HL-60 (cell line): ENCODE data around the gene NUP210.

Source experiments
- DNase-seq, 2 experiments: peaks; one replicate each; pipeline ENCODE4 v3.0.0-alpha.2; 2010 to 2020; ENCODE audit warnings: low read depth in 1 of 2, low spot score in 1 of 2
- H3K27ac ChIP-seq: fragments of 250-450 bp; sonication (Bioruptor Pico); replicated peaks from 2 replicates; pipeline ENCODE4 v1.5.1; 2020; ENCODE audit warnings: mild to moderate bottlenecking, moderate library complexity
- H3K27me3 ChIP-seq: fragments of 250-450 bp; sonication (Bioruptor Pico); 2 replicates; pipeline ENCODE4 v1.5.1; 2021; ENCODE audit warnings: mild to moderate bottlenecking, moderate library complexity; ENCODE audit not compliant: insufficient read depth, poor library complexity, severe bottlenecking
- H3K4me3 ChIP-seq: replicated peaks from 2 replicates; pipeline ENCODE4 v1.5.1; 2011; ENCODE audit warnings: mild to moderate bottlenecking, control low read depth, low read length; ENCODE audit not compliant: insufficient read depth
- GABPA ChIP-seq: IDR thresholded peaks from 2 replicates; pipeline ENCODE4 v1.6.1; 2012; ENCODE audit warnings: low read depth
- POLR2AphosphoS5 ChIP-seq: IDR thresholded peaks from 2 replicates; pipeline ENCODE4 v1.6.1; 2012; ENCODE audit warnings: low read depth
- SPI1 ChIP-seq: IDR thresholded peaks from 2 replicates; pipeline ENCODE4 v1.6.1; 2012; ENCODE audit warnings: low read depth, mild to moderate bottlenecking, borderline replicate concordance
- TF ChIP-seq, protein P1 (sequence below): IDR thresholded peaks from one replicate; pipeline ENCODE4 v1.5.1; 2011; ENCODE audit warnings: low read length, control low read depth, inconsistent platforms; ENCODE audit not compliant: insufficient read depth
- TF ChIP-seq, protein P2 (sequence below): IDR thresholded peaks from 2 replicates; pipeline ENCODE4 v1.6.1; 2012; ENCODE audit warnings: low read depth; ENCODE audit not compliant: insufficient replicate concordance

Gene NUP210

DNA sequence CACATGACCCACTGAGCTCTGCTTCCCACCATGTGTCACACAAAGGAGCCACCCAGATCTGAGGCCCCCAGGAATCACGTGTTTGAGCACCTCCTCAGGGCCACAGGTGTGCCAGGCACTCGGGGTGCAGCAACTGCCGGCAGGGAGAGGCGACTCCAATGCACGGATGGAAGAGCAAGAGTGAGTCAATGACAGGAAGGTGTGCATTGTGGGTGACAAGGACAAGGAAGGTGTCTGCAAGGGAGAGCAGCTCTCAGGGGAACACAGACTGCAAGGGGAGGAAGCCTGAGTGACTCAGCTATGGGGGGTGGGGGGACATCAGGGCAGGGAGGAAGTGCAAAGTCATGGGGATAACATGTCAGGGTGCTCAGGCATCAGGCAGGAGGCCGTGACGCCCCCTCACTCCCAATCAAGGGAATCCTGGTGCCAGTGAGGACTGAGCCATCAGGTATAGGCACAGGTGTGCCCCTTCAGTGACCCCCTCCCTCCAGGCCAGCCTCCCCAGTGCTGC is 67.4 kb downstream of the NUP210 start:
- peak; percentile 74; the same call in 1 of the 2 replicates for TF ChIP-seq SPI1
- TF ChIP-seq, protein P1, sequence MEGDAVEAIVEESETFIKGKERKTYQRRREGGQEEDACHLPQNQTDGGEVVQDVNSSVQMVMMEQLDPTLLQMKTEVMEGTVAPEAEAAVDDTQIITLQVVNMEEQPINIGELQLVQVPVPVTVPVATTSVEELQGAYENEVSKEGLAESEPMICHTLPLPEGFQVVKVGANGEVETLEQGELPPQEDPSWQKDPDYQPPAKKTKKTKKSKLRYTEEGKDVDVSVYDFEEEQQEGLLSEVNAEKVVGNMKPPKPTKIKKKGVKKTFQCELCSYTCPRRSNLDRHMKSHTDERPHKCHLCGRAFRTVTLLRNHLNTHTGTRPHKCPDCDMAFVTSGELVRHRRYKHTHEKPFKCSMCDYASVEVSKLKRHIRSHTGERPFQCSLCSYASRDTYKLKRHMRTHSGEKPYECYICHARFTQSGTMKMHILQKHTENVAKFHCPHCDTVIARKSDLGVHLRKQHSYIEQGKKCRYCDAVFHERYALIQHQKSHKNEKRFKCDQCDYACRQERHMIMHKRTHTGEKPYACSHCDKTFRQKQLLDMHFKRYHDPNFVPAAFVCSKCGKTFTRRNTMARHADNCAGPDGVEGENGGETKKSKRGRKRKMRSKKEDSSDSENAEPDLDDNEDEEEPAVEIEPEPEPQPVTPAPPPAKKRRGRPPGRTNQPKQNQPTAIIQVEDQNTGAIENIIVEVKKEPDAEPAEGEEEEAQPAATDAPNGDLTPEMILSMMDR, result no peak
- no peak for TF ChIP-seq POLR2AphosphoS5
- H3K4me3 ChIP-seq, result no peak overlapping the region

DNA sequence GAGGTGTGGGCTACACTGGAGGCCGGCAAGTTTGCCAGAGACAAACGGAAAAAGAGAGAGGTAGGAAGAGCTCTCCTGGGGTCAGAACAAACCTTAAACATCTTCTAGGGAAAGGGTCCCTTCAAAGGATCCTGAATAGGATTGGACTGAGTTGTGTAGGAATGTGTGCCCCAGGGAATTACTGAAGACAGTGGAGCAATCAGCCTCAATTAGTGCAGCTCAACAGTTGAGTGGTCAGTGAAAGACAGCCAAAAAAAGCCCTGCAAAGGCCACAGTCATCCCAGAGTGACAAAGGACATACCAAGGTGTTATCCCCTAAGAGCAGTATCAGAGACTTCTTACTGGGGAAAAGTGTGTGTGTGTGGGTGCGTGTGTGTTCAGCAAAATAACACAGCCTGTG is 70.3 kb downstream of the NUP210 start:
- no peak for DNase-seq
- Histone ChIP-seq H3K4me3 (no peak overlapping the region), H3K27me3 (no peaks in the 10 kb centered on the region), H3K27ac (no peak overlapping the region)
- TF ChIP-seq GABPA, result no peak
- TF ChIP-seq, protein P1, result no peak

More for the DNA sequence above, 67.4 kb downstream of the NUP210 start:
- Histone ChIP-seq H3K27me3 (no peaks in the 10 kb centered on the region), H3K27ac (peak overlapping the region; percentile 32)
- peak; percentile 64 to 81 for DNase-seq

DNA sequence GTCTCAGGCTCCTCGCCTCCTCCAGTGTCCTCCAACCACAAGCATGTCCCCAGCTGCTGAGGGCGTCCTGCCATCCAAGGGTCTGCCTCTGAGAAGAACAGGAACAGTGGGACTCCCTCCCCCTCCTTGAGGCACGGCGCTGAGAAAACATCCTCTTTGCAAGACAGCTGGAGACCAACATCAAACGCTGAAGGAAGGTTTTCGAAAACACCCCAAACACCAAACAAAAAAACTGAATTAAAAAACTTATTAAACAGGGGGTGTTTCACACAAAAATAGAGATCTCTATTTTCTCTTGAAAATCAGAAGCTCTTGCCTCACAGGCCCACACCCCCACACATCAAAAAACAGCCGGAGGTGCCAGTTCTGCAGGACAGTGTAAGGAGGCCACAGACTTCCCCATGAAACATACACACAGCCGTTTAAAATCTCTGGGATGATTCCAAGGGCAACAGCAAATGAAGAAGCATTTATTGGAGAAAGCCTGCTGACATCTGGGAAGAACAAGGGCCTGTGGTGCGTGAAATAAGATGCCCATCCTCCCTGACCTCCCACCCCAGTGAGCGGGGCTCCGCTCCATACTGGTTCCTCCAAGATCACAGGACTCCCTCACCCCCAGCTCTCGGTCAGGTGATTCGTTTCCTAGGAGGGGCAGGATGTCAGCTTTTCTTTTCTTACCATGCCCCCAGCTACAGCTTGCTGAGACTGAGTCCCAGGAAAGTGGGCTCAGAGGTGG is 71.3 kb downstream of the NUP210 start:
- H3K4me3 ChIP-seq, result no peak overlapping the region
- peak in 1 of 2 experiments; percentile 56 for DNase-seq
- no peak overlapping the region for H3K27ac ChIP-seq
- no peaks in the 10 kb centered on the region for H3K27me3 ChIP-seq
- TF ChIP-seq POLR2AphosphoS5, result peak; percentile 56
- TF ChIP-seq, protein P2, sequence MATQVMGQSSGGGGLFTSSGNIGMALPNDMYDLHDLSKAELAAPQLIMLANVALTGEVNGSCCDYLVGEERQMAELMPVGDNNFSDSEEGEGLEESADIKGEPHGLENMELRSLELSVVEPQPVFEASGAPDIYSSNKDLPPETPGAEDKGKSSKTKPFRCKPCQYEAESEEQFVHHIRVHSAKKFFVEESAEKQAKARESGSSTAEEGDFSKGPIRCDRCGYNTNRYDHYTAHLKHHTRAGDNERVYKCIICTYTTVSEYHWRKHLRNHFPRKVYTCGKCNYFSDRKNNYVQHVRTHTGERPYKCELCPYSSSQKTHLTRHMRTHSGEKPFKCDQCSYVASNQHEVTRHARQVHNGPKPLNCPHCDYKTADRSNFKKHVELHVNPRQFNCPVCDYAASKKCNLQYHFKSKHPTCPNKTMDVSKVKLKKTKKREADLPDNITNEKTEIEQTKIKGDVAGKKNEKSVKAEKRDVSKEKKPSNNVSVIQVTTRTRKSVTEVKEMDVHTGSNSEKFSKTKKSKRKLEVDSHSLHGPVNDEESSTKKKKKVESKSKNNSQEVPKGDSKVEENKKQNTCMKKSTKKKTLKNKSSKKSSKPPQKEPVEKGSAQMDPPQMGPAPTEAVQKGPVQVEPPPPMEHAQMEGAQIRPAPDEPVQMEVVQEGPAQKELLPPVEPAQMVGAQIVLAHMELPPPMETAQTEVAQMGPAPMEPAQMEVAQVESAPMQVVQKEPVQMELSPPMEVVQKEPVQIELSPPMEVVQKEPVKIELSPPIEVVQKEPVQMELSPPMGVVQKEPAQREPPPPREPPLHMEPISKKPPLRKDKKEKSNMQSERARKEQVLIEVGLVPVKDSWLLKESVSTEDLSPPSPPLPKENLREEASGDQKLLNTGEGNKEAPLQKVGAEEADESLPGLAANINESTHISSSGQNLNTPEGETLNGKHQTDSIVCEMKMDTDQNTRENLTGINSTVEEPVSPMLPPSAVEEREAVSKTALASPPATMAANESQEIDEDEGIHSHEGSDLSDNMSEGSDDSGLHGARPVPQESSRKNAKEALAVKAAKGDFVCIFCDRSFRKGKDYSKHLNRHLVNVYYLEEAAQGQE, result no peak

DNA sequence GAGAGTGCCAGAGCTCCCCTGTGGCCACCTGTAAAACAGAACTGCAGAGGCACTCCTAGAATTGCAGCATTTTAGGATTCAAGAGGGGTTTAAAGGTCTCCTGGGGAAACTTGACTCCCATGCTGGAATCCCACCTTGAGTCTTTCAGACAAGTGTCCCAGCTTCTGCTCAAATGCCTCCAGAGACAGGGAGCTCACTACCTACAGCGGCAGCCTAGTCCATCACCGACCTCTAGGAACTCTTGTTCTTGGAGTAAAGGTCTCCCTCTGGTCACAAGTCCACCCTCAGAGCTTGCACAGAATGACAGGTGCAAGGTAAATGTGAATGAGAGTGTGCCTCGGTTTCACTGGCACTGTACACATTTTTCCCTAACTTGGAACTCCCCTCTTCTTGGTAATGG is 72.0 kb downstream of the NUP210 start:
- TF ChIP-seq SPI1, result no peak
- TF ChIP-seq GABPA, result no peak
- TF ChIP-seq, protein P1, result no peak
- H3K4me3 ChIP-seq, result no peak overlapping the region
- no peak overlapping the region for H3K27ac ChIP-seq
- no peaks in the 10 kb centered on the region for H3K27me3 ChIP-seq
- no peak for DNase-seq

DNA sequence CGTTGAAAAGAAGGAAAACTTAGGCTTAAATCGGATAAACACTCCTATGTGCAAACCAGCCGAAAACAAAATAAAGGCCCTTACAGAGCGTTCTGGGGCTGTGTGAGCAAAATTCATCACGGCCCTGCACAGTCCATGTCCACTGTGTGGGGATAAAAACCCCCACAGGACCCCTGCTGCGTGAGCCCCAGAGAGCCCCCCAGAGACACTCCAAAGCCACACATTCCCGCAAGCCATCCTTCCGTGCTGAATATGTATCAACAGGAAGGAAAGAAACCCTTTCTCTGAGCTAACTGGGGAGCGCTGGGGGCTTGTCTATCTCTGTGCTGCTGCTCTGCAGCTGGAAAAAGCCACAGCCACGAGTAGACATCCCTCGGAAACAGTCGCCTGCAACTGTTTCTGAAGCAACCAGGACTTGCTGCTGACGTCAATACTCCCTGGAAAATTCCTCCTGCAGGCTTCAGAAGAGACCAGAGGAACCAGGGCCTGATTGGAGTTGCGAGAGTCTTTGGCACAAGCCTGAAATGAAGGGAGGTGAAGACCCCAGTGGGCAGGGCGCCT is 72.7 kb downstream of the NUP210 start:
- H3K4me3 ChIP-seq, result no peak overlapping the region
- no peaks in the 10 kb centered on the region for H3K27me3 ChIP-seq
- no peak overlapping the region for H3K27ac ChIP-seq
- TF ChIP-seq, protein P2, result no peak
- TF ChIP-seq, protein P1, result no peak
- no peak for TF ChIP-seq GABPA
- no peak for TF ChIP-seq SPI1
- TF ChIP-seq POLR2AphosphoS5, result no peak
- no peak for DNase-seq
